HepG2 (cell line): ENCODE measurements around the gene ANO2.

ENCODE experiments used
- CTCF ChIP-seq: sonication (generic); formaldehyde crosslinking; IDR thresholded peaks from 2 replicates; pipeline ENCODE4 v1.5.0; 2020; ENCODE audit warnings: mild to moderate bottlenecking, missing genetic modification reagents, moderate library complexity
- POLR2A ChIP-seq, 2 experiments: IDR thresholded peaks; 2 replicates each; pipeline ENCODE4 v1.6.1; 2011; ENCODE audit warnings: low read depth in 2 of 2, low read length in 2 of 2, mild to moderate bottlenecking in 1 of 2, moderate library complexity in 1 of 2; ENCODE audit not compliant: insufficient read depth in 1 of 2
- PREB ChIP-seq: sonication (generic); formaldehyde crosslinking; IDR thresholded peaks from 2 replicates; pipeline ENCODE4 v1.4.0; 2020; ENCODE audit warnings: missing genetic modification reagents
- RARA ChIP-seq: IDR thresholded peaks from 2 replicates; pipeline ENCODE4 v1.6.1; 2016; ENCODE audit warnings: missing genetic modification reagents, missing compliant biosample characterization
- SNRNP70 ChIP-seq: fragments of 200-400 bp; formaldehyde crosslinking; IDR thresholded peaks from 2 replicates; pipeline ENCODE4 v1.6.1; 2017; ENCODE audit warnings: mild to moderate bottlenecking, low read depth, low read length, moderate library complexity
- ZNF629 ChIP-seq: sonication (generic); formaldehyde crosslinking; conservative IDR thresholded peaks from 2 replicates; pipeline ENCODE4 v1.5.0; 2020; ENCODE audit warnings: missing genetic modification reagents

GRCh38 chr12:5784462-5785130 is 160.5 kb downstream of the ANO2 start:
- no peak for TF ChIP-seq CTCF (CRISPR knock-in tag)
- no peak for TF ChIP-seq POLR2A (IDR thresholded peaks at IDR 0.05; ENCODE audit: insufficient read depth in 1 of 2, low read depth in 2 of 2, low read length in 2 of 2)
- no peak for TF ChIP-seq ZNF629 (CRISPR knock-in tag)
- no peak for TF ChIP-seq PREB (CRISPR knock-in tag)
- TF ChIP-seq RARA (CRISPR knock-in tag): no peak
- TF ChIP-seq SNRNP70: no peak
